Measurements from ENCODE around the gene BIRC2. TPM values are rescaled to one million over a fixed set of nuclear protein-coding genes. Genes with fewer than 3 reads are reported as not detected.

Gene BIRC2
- polyA plus RNA-seq, 1 donor, result 60.9 TPM

GRCh38 chr11:102343809-102344208 lies 3.2 kb upstream of the BIRC2 start:
- peaks cover 6% of the 10 kb centered on the region for H3K4me1 ChIP-seq (ENCODE audit: control insufficient read depth, insufficient read depth, low read length)
- DNase-seq, result no peak
- H3K9me3 ChIP-seq (ENCODE audit: control insufficient read depth, low read depth, low read length), result no peaks in the 10 kb centered on the region
- H3K36me3 ChIP-seq (ENCODE audit: control insufficient read depth, insufficient read depth, low read length), result no peaks in the 10 kb centered on the region
- no peaks in the 10 kb centered on the region for H3K27me3 ChIP-seq (ENCODE audit: control insufficient read depth, insufficient read depth, low read length)
- no peak overlapping the region for H3K27ac ChIP-seq (ENCODE audit: low read length)
- no CpG with 5 or more reads among the region's 1 CpG for WGBS (ENCODE audit: insufficient coverage, low lambda C conversion rate)
- no peak overlapping the region for H3K4me3 ChIP-seq (ENCODE audit: low read length)

DNA sequence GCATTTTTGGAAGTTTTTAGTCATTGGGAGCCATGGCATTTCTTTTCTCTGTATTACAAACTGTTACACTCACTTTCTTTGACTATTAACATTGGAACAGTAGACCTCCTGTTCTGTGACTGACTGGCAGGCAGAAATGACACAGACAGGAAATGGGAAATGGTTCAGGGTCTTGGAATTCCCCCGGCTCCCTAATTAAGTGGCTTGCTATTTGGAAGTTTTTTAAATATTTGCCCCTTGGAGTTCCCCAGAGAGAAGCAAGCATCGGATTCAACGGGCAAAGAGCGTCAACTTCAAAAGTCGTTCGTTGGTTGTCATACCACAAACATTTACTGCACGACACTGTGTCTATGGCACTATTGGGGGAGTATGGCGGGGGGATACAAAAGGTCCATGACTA lies 1.1 kb upstream of the BIRC2 start:
- DNase-seq, result no peak
- H3K36me3 ChIP-seq (ENCODE audit: control insufficient read depth, insufficient read depth, low read length), result peaks cover 8% of the 10 kb centered on the region
- peak overlapping the region; percentile 80 for H3K4me3 ChIP-seq (ENCODE audit: low read length)
- H3K27ac ChIP-seq (ENCODE audit: low read length), result peak overlapping the region; percentile 97
- no CpG with 5 or more reads among the region's 8 CpGs for WGBS (ENCODE audit: insufficient coverage, low lambda C conversion rate)
- H3K9me3 ChIP-seq (ENCODE audit: control insufficient read depth, low read depth, low read length), result no peaks in the 10 kb centered on the region
- no peaks in the 10 kb centered on the region for H3K27me3 ChIP-seq (ENCODE audit: control insufficient read depth, insufficient read depth, low read length)
- H3K4me1 ChIP-seq (ENCODE audit: control insufficient read depth, insufficient read depth, low read length), result peaks cover 17% of the 10 kb centered on the region

- WGBS (ENCODE audit: insufficient coverage, low lambda C conversion rate), result 13% methylated on average over 1 of the region's 5 CpGs
Measured at GRCh38 chr11:102346456-102346747, 612 bp upstream of the BIRC2 start.

GRCh38 chr11:102347462-102348370 lies 702 bp downstream of the BIRC2 start:
- Histone ChIP-seq H3K4me3 (ENCODE audit: low read length) (peak overlapping the region; percentile 80), H3K27ac (ENCODE audit: low read length) (peak overlapping the region; percentile 97), H3K9me3 (ENCODE audit: control insufficient read depth, low read depth, low read length) (no peaks in the 10 kb centered on the region)

More at GRCh38 chr11:102346456-102346747, 612 bp upstream of the BIRC2 start:
- Histone ChIP-seq H3K9me3 (ENCODE audit: control insufficient read depth, low read depth, low read length) (no peaks in the 10 kb centered on the region), H3K4me3 (ENCODE audit: low read length) (peak overlapping the region; percentile 80), H3K27me3 (ENCODE audit: control insufficient read depth, insufficient read depth, low read length) (no peaks in the 10 kb centered on the region), H3K4me1 (ENCODE audit: control insufficient read depth, insufficient read depth, low read length) (peaks cover 17% of the 10 kb centered on the region), H3K36me3 (ENCODE audit: control insufficient read depth, insufficient read depth, low read length) (peaks cover 11% of the 10 kb centered on the region), H3K27ac (ENCODE audit: low read length) (peak overlapping the region; percentile 97)
- DNase-seq, result no peak

DNA sequence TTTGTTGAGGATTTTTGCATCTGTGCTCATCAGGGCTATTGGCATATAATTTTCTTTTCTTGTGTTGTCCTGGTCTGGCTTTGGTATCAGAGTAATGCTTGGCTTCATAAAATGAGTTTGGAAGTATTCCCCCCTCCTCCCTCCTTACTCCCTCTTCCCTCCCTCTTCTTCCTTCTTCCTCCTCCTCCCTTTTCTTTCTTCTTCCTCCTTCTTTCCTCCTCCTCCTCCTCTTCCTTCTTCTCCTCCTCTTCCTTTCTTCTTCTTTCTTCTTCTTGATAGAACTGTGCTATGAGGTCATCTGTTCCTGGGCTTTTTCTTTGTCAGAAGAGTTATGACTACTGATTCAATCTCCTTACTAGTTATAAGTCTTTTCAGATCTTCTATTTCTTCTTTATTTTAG lies 10.1 kb downstream of the BIRC2 start:
- Histone ChIP-seq H3K9me3 (ENCODE audit: control insufficient read depth, low read depth, low read length) (peaks cover 22% of the 10 kb centered on the region), H3K4me1 (ENCODE audit: control insufficient read depth, insufficient read depth, low read length) (no peaks in the 10 kb centered on the region), H3K27me3 (ENCODE audit: control insufficient read depth, insufficient read depth, low read length) (no peaks in the 10 kb centered on the region), H3K36me3 (ENCODE audit: control insufficient read depth, insufficient read depth, low read length) (peaks cover 42% of the 10 kb centered on the region), H3K27ac (ENCODE audit: low read length) (no peak overlapping the region), H3K4me3 (ENCODE audit: low read length) (no peak overlapping the region)
- no peak for DNase-seq

More at GRCh38 chr11:102347462-102348370, 702 bp downstream of the BIRC2 start:
- no peak for DNase-seq
- Histone ChIP-seq H3K36me3 (ENCODE audit: control insufficient read depth, insufficient read depth, low read length) (peaks cover 11% of the 10 kb centered on the region), H3K27me3 (ENCODE audit: control insufficient read depth, insufficient read depth, low read length) (no peaks in the 10 kb centered on the region), H3K4me1 (ENCODE audit: control insufficient read depth, insufficient read depth, low read length) (peaks cover 17% of the 10 kb centered on the region)
- WGBS (ENCODE audit: insufficient coverage, low lambda C conversion rate), result no CpG with 5 or more reads among the region's 33 CpGs

GRCh38 chr11:102359372-102359771 lies 12.4 kb downstream of the BIRC2 start:
- no CpG with 5 or more reads among the region's 3 CpGs for WGBS (ENCODE audit: insufficient coverage, low lambda C conversion rate)
- Histone ChIP-seq H3K27ac (ENCODE audit: low read length) (no peak overlapping the region), H3K4me1 (ENCODE audit: control insufficient read depth, insufficient read depth, low read length) (no peaks in the 10 kb centered on the region), H3K4me3 (ENCODE audit: low read length) (no peak overlapping the region), H3K9me3 (ENCODE audit: control insufficient read depth, low read depth, low read length) (peaks cover 22% of the 10 kb centered on the region), H3K27me3 (ENCODE audit: control insufficient read depth, insufficient read depth, low read length) (no peaks in the 10 kb centered on the region), H3K36me3 (ENCODE audit: control insufficient read depth, insufficient read depth, low read length) (peaks cover 50% of the 10 kb centered on the region)
- DNase-seq, result no peak

- H3K9me3 ChIP-seq (ENCODE audit: control insufficient read depth, low read depth, low read length), result peaks cover 18% of the 10 kb centered on the region
- DNase-seq, result no peak
- no peak overlapping the region for H3K27ac ChIP-seq (ENCODE audit: low read length)
- WGBS (ENCODE audit: insufficient coverage, low lambda C conversion rate), result 93% methylated on average over 2 of the region's 3 CpGs
- no peaks in the 10 kb centered on the region for H3K27me3 ChIP-seq (ENCODE audit: control insufficient read depth, insufficient read depth, low read length)
- peaks cover 56% of the 10 kb centered on the region for H3K36me3 ChIP-seq (ENCODE audit: control insufficient read depth, insufficient read depth, low read length)
- no peaks in the 10 kb centered on the region for H3K4me1 ChIP-seq (ENCODE audit: control insufficient read depth, insufficient read depth, low read length)
- H3K4me3 ChIP-seq (ENCODE audit: low read length), result no peak overlapping the region
Measured at GRCh38 chr11:102360681-102361080, 13.7 kb downstream of the BIRC2 start.

GRCh38 chr11:102361086-102362031 lies 14.3 kb downstream of the BIRC2 start:
- Histone ChIP-seq H3K4me3 (ENCODE audit: low read length) (no peak overlapping the region), H3K27me3 (ENCODE audit: control insufficient read depth, insufficient read depth, low read length) (no peaks in the 10 kb centered on the region), H3K36me3 (ENCODE audit: control insufficient read depth, insufficient read depth, low read length) (peaks cover 57% of the 10 kb centered on the region), H3K4me1 (ENCODE audit: control insufficient read depth, insufficient read depth, low read length) (no peaks in the 10 kb centered on the region), H3K9me3 (ENCODE audit: control insufficient read depth, low read depth, low read length) (peaks cover 18% of the 10 kb centered on the region), H3K27ac (ENCODE audit: low read length) (no peak overlapping the region)
- no peak for DNase-seq
- 100% methylated on average over 1 of the region's 5 CpGs for WGBS (ENCODE audit: insufficient coverage, low lambda C conversion rate)

GRCh38 chr11:102364991-102365390 lies 18.0 kb downstream of the BIRC2 start:
- peaks cover 57% of the 10 kb centered on the region for H3K36me3 ChIP-seq (ENCODE audit: control insufficient read depth, insufficient read depth, low read length)
- H3K4me1 ChIP-seq (ENCODE audit: control insufficient read depth, insufficient read depth, low read length), result no peaks in the 10 kb centered on the region
- DNase-seq, result no peak
- no peaks in the 10 kb centered on the region for H3K27me3 ChIP-seq (ENCODE audit: control insufficient read depth, insufficient read depth, low read length)
- 89% methylated on average over 1 of the region's 1 CpG for WGBS (ENCODE audit: insufficient coverage, low lambda C conversion rate)
- H3K4me3 ChIP-seq (ENCODE audit: low read length), result no peak overlapping the region
- H3K9me3 ChIP-seq (ENCODE audit: control insufficient read depth, low read depth, low read length), result peaks cover under 1% of the 10 kb centered on the region
- H3K27ac ChIP-seq (ENCODE audit: low read length), result no peak overlapping the region

GRCh38 chr11:102367364-102367763 lies 20.4 kb downstream of the BIRC2 start:
- Histone ChIP-seq H3K27ac (ENCODE audit: low read length) (no peak overlapping the region), H3K4me1 (ENCODE audit: control insufficient read depth, insufficient read depth, low read length) (no peaks in the 10 kb centered on the region), H3K27me3 (ENCODE audit: control insufficient read depth, insufficient read depth, low read length) (no peaks in the 10 kb centered on the region), H3K36me3 (ENCODE audit: control insufficient read depth, insufficient read depth, low read length) (peaks cover 41% of the 10 kb centered on the region), H3K9me3 (ENCODE audit: control insufficient read depth, low read depth, low read length) (no peaks in the 10 kb centered on the region), H3K4me3 (ENCODE audit: low read length) (no peak overlapping the region)
- WGBS (ENCODE audit: insufficient coverage, low lambda C conversion rate), result no CpG with 5 or more reads among the region's 6 CpGs
- peak in 1 of 2 donors; percentile 27 for DNase-seq

Data from large intestine (tissue), 3 donors.